Measurements from ENCODE around the gene KLHDC10.

DNA sequence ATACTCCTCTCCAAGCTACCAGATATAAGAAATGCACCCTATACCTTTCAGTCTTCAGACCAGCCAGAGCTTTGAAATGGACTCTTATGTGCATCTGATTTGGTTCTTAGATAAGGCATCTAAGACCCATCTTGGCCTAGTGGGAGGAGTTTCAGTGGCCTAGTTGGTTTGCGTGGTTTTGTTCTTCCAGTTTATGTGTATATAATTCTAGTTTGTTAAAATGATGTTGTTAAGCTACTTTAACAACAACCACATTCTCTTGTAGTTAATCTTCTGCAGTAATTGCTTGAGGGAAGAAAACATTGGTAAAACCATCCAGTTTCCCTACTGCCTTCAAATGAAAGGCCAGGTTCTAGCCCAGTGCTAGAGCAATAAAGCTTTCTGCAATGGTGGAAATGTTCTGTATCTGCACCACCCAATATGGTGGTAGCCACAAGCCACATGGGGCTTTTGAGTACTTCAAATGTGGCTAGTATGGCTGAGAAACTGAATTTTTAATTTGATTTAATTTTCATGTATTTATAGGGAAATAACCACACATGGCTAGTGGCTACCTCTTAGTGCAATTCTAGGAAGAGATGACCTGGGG, 66.3 kb downstream of the KLHDC10 start:
- TF ChIP-seq, protein P1, sequence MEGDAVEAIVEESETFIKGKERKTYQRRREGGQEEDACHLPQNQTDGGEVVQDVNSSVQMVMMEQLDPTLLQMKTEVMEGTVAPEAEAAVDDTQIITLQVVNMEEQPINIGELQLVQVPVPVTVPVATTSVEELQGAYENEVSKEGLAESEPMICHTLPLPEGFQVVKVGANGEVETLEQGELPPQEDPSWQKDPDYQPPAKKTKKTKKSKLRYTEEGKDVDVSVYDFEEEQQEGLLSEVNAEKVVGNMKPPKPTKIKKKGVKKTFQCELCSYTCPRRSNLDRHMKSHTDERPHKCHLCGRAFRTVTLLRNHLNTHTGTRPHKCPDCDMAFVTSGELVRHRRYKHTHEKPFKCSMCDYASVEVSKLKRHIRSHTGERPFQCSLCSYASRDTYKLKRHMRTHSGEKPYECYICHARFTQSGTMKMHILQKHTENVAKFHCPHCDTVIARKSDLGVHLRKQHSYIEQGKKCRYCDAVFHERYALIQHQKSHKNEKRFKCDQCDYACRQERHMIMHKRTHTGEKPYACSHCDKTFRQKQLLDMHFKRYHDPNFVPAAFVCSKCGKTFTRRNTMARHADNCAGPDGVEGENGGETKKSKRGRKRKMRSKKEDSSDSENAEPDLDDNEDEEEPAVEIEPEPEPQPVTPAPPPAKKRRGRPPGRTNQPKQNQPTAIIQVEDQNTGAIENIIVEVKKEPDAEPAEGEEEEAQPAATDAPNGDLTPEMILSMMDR (optimal IDR thresholded peaks at IDR 0.05 in 1 of 3, IDR thresholded peaks at IDR 0.05 in 1 of 3, conservative IDR thresholded peaks at IDR 0.05 in 1 of 3; ENCODE audit: extremely low read depth in 1 of 3, insufficient read depth in 2 of 3, low read length in 3 of 3): no peak
- no peak for TF ChIP-seq EZH2 (IDR thresholded peaks at IDR 0.05; ENCODE audit: low read length)
